HG03039 (cell line): ENCODE measurements around the gene CCDC127.
"Not testable (repeated sequence)": the region's sequence is repeated elsewhere in the genome, so short reads cannot be mapped to it uniquely, and the experiment has no call there.

Source experiments
- ATAC-seq: cut with Tn5 transposase; IDR thresholded peaks from one replicate; pipeline ENCODE4 v1.9.1; 2021; ENCODE audit warnings: mild to moderate bottlenecking, moderate library complexity; ENCODE audit not compliant: unreplicated experiment

The CCDC127 gene

GRCh38 chr5:204966-205670 is 12.8 kb downstream of the CCDC127 start:
- no peak for ATAC-seq

GRCh38 chr5:204462-204861 is 13.5 kb downstream of the CCDC127 start:
- ATAC-seq: no peak

DNA sequence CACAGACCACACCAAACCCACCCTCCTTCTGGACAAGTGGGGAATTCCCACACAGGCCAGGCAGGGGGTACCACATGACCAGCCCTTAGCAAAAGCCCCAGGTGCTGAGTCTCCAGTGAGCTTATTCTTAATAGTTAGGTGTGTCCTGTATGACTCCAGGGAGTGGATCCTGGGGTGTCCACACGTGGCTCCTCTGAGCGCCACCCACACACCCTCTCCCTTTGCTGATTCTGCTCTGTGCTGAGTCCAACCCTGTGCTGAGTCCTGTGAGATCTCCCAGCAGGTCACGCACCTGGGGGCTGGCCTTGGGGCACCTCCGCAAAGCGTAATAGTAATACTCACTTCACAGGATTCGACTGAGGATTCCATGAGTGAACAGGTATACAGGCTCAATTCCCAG is 14.0 kb downstream of the CCDC127 start:
- no peak for ATAC-seq

GRCh38 chr5:203246-203930 is 14.6 kb downstream of the CCDC127 start:
- ATAC-seq: no peak

DNA sequence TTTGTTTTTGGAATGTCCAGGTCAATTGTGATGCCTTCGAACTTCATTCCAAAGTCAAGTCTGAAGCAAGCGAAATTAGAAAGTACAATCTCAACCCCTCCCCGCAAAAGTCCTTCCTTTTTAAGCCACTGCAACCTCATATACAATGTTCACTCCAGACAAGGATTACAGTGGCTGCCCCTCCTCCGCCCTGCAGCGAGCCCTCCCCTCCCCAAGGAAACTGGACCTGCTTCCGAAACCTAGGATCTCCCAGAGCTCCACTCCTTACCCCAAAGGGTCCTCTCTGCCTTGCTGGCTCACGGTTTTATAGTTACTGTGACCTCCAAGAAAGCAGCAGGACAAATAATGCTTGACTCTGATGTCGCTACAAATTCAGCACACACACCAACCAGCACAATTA is 16.3 kb downstream of the CCDC127 start:
- no peak for ATAC-seq

- ATAC-seq: no peak
These were observed 17.0 kb downstream of the CCDC127 start for GRCh38 chr5:200985-201384.

DNA sequence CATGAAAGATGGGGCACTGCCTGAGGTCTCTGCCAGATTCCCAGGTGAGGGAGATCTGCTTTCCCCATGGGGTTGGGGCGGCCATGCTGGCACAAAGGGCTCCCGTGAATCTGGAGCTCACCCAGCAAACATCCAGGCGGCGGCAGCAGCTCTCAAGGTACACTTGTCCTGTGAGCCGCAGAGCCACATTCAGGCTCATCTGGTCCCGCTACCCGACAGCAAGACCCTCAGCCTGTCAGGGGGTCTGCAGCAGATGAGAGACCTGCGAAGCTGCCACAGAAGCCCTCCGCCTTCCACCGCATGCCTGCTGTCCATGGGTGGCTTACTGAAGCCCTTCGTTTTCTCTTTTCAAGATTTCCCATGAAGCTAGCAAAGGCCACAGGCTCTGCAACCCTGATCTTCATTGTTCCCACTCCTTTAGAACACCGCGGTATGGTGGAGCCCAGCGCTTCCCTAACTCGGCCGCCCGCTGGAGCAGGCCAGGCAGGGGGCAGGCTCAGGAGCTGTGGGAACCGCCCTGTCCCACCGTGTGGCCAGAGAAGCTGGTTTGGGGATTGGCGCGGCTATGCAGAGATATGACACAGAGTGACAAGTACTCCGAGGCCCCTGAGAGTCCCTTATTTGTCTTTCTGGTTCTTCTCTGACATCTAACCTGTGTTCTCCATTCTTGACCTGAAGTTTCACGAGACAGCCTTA is 17.9 kb downstream of the CCDC127 start:
- ATAC-seq: no peak

DNA sequence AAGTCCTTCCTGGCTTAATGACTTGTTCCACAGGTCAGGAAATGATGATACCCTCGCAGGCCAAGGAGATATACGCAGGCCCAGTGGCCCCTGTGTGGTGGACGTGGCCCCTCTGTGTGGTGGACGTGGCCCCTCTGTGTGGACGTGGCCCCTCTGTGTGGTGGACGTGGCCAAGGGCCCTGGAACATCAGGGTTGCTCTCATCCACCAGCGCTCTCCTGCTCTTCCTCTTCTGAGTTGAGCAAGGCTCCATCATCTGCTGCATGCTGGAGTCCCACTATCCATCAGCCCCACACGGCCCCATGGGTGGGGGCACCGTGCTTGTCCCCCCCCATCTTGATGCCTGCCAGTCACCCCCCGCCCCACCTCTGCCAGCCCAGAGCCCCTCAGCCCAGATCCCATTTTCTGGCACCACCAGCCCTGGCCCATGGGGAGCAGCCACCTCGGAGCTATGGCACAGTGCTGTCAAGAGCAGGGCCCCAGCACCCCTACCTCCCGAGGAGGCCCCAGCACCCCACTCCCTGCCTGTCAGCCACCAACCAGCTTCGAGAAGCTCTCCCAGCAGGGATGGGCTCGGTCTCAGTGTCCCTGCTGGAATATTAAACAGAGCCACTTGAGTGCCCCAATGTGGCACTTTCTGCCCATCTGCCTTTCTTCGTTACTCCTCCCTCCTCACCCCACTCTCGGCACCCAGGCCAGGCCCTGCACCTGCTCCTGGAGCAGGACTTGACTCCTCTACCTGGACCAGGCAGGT is 18.6 kb downstream of the CCDC127 start:
- no peak for ATAC-seq

- ATAC-seq: no peak
These were observed 19.3 kb downstream of the CCDC127 start for GRCh38 chr5:198516-199196.

- no peak for ATAC-seq
These were observed 20.0 kb downstream of the CCDC127 start for GRCh38 chr5:197892-198489.

- not testable (repeated sequence) for ATAC-seq
These were observed 20.9 kb downstream of the CCDC127 start for GRCh38 chr5:197031-197430.

DNA sequence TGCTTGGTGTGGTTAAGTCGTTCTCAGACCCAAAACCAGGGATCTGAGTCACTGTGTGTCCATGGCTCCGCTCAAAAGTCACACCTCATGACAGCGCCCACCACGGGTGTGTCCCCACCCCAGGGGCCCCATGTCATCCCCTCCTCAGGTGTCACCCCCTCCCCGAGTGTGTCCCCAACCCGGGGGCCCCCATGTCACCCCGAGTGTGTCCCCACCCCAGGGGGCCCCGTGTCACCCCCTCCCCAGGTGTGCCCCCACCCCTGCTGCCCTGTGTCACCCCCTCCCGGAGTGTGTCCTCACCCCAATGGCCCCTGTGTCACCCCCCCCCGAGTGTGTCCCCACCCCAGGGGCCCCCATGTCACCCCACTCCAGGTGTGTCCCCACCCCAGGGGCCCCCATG is 21.6 kb downstream of the CCDC127 start:
- no peak for ATAC-seq

DNA sequence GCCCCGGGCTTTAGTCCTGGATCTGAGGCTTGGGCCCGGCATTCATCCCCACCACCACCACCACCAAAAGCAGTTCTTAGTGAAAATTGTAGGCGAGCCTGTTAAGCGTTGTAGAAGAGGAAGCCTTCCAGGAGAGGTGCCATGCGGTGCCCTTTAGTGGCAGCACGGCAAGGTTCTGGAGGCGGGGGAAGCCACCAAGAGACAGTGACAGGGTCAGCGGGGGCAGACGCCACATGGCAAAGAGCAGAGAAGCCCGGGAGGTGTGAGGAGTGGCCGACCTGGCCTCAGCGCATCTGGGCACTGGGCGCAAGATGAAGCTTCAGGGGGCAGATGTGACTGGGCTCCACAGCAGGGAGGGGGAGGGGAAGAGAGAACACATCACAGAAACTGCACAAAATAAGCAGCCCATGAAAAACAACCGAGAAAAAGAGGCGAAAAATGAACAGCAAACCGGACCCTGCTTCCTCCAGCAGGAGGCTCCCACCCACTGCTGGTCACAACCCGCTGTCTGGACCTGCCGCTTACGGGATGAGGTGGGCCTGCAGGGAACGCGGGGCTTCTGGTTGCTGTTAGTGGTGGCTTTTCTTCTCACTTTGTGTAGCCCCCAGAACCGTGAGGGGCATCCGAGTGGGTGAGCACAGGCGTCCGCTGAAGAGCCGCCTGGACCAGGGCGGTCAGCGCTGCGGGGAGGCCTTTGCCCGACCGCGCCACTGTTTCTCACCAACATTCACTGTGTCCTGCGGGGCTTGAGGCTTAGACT is 22.4 kb downstream of the CCDC127 start:
- ATAC-seq: no peak

DNA sequence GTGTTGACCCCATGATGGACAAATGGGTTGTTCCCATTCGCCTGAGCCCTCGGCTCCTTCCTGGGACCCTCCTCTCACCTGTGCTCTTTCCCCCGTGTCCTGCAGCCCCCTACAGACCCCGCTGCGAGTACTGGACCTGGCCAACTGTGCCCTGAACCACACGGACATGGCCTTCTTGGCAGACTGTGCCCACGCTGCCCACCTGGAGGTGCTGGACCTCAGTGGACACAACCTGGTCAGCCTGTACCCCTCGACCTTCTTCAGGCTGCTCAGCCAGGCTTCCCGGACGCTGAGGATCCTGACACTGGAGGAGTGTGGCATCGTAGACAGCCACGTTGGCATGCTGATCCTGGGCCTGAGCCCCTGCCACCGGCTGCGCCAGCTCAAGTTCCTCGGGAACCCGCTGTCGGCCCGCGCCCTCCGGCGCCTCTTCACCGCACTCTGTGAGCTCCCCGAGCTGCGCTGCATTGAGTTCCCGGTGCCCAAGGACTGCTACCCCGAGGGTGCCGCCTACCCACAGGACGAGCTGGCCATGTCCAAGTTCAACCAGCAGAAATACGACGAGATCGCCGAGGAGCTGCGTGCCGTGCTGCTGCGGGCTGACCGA is 23.2 kb downstream of the CCDC127 start:
- no peak for ATAC-seq

GRCh38 chr5:194102-194501 is 23.9 kb downstream of the CCDC127 start:
- ATAC-seq: no peak

DNA sequence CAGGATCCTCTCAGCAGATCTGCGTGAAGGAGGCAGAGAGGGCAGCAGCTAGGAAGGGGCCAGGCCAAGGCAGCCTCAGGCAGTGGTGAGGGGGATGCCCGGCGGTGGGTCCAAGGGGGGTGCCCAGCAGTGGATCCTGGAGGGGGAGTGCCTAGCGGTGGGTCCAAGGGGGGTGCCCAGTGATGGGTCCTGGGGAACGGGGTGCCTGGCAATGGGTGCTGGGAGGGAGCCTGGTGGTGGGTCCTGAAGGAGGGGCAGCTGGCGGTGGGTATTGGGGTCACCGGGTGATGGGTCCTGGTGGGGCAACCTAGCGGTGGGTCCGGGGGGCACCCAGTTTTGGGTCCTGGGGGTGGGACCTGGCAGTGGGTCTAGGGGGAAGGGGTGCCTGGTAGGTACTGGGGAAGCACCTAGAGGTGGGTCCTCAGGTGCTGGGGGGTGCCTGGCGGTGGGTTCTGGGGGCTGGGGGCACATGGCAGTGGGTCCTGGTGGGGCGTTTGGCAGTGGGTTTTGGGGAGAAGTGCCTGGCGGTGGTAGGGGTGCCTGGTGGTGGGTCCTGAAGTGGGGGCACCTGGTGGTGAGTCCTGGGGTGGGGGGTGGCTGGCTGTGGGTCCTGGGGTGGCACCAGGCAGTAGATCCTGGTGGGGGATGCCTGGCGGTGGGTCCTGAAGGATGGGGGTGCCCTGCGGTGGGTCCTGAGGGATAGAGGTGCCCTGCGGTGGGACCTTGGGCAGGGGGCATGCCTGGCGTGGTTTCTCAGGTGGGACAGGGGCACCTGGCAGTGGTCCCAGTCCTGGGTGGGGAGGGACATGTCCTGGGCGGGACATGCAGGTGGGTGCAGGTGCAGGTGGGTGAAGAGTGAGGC is 24.8 kb downstream of the CCDC127 start:
- no peak for ATAC-seq

DNA sequence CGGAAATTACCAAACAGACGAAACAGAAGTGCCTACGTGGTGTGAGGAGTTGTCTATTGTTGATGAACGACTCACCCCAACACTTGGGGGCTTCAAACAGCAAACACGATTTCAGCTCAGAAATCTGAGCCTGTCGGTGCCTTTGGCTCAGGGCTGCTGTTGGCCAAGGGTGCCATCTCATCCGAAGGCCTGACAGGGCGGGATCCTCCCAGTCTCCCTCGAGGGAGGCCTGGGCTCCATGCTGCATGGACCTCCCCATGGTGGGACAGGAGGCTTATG is 25.3 kb downstream of the CCDC127 start:
- ATAC-seq: no peak

DNA sequence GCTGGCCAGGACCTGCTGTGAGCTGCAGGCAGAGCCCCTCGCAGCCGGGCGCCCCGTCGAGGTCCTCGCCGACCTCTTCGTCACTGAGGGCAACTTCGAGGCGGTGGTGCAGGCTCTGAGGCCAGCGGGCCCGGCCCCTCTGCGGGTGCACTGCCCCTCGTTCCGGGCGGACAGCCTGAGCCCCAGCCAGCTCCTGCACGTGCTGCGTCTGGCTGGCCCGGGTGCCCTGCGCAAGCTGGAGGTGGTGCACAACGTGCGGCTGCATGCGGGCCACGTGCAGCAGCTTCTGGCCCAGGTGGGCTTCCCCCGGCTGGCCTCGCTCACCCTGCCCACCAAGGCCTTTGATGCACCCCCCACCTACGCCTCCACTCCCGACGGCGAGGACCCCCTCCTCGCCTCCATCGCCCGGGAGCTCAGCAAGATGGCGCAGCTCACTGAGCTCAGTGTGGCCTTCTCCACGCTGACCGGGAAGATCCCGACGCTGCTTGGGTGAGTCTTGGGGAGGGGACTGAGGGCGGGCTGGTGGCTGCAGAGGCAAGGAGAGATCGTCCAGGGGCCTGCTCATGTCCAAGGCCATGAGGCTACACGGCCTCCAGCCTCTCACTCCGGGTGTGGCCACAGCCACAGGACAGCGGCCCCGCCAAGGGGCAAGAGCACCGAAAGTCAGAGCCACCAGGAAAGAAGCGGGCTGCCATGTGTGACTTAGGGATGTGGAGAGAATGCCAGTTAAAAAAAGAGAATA is 25.8 kb downstream of the CCDC127 start:
- ATAC-seq: no peak
